NT2/D1 (cell line): Measurements from ENCODE around the gene SLC2A10.

Experiments used
- SUZ12 ChIP-seq: IDR thresholded peaks from 2 replicates; pipeline ENCODE4 v1.6.1; 2011; ENCODE audit not compliant: insufficient read length, insufficient read depth; ENCODE audit errors: extremely low read depth
- YY1 ChIP-seq: IDR thresholded peaks from 2 replicates; pipeline ENCODE4 v1.6.1; 2011; ENCODE audit not compliant: insufficient read length, insufficient read depth
- ZNF274 ChIP-seq: IDR thresholded peaks from 2 replicates; pipeline ENCODE4 v1.6.1; 2011; ENCODE audit warnings: mild to moderate bottlenecking, low read depth, low read length

- TF ChIP-seq SUZ12, result no peak
- no peak for TF ChIP-seq YY1
- no peak for TF ChIP-seq ZNF274
Measured at GRCh38 chr20:46696791-46697279, 12.6 kb upstream of the SLC2A10 start.
